ENCODE results near the gene NELFA.

GRCh38 chr4:1953335-1953734 lies 55.4 kb downstream of the NELFA start:
- no peak for TF ChIP-seq CTCF (optimal IDR thresholded peaks at IDR 0.05 in 1 of 3, IDR thresholded peaks at IDR 0.05 in 1 of 3, conservative IDR thresholded peaks at IDR 0.05 in 1 of 3; ENCODE audit: extremely low read depth in 1 of 3, insufficient read depth in 2 of 3, low read length in 3 of 3)
- no peak for TF ChIP-seq EZH2 (IDR thresholded peaks at IDR 0.05; ENCODE audit: low read length)

Measured in keratinocyte (primary cell).